ENCODE results near the gene KIRREL1.

The KIRREL1 gene

GRCh38 chr1:158016651-158017335 lies 23.3 kb downstream of the KIRREL1 start:
- Histone ChIP-seq H3K27ac (no peak overlapping the region), H3K36me3 (no peaks in the 10 kb centered on the region), H3K4me3 (ENCODE audit: low read depth in 1 of 2, low read length in 1 of 2) (no peak overlapping the region), H3K4me1 (ENCODE audit: control insufficient read depth in 1 of 2, insufficient read depth in 1 of 2, low read depth in 1 of 2, low read length in 1 of 2) (no peaks in the 10 kb centered on the region), H3K27me3 (peaks cover 9% of the 10 kb centered on the region), H3K9me3 (no peaks in the 10 kb centered on the region)
- no peak for TF ChIP-seq CTCF (IDR thresholded peaks at IDR 0.05)

GRCh38 chr1:158017800-158018595 lies 24.6 kb downstream of the KIRREL1 start:
- Histone ChIP-seq H3K9me3 (no peaks in the 10 kb centered on the region), H3K36me3 (no peaks in the 10 kb centered on the region), H3K4me1 (ENCODE audit: control insufficient read depth in 1 of 2, insufficient read depth in 1 of 2, low read depth in 1 of 2, low read length in 1 of 2) (no peaks in the 10 kb centered on the region), H3K27ac (no peak overlapping the region), H3K4me3 (ENCODE audit: low read depth in 1 of 2, low read length in 1 of 2) (no peak overlapping the region), H3K27me3 (peaks cover 9% of the 10 kb centered on the region)
- no peak for TF ChIP-seq CTCF (IDR thresholded peaks at IDR 0.05)

- Histone ChIP-seq H3K4me1 (ENCODE audit: control insufficient read depth in 1 of 2, insufficient read depth in 1 of 2, low read depth in 1 of 2, low read length in 1 of 2) (no peaks in the 10 kb centered on the region), H3K4me3 (ENCODE audit: low read depth in 1 of 2, low read length in 1 of 2) (no peak overlapping the region), H3K9me3 (no peaks in the 10 kb centered on the region), H3K27ac (no peak overlapping the region), H3K27me3 (peaks cover 9% of the 10 kb centered on the region), H3K36me3 (no peaks in the 10 kb centered on the region)
- no peak for TF ChIP-seq CTCF (IDR thresholded peaks at IDR 0.05)
These were observed 25.9 kb downstream of the KIRREL1 start for GRCh38 chr1:158019171-158019868.

- Histone ChIP-seq H3K4me1 (ENCODE audit: control insufficient read depth in 1 of 2, insufficient read depth in 1 of 2, low read depth in 1 of 2, low read length in 1 of 2) (no peaks in the 10 kb centered on the region), H3K27me3 (peaks cover 1% of the 10 kb centered on the region), H3K4me3 (ENCODE audit: low read depth in 1 of 2, low read length in 1 of 2) (no peak overlapping the region), H3K9me3 (no peaks in the 10 kb centered on the region), H3K27ac (no peak overlapping the region), H3K36me3 (no peaks in the 10 kb centered on the region)
- TF ChIP-seq CTCF (IDR thresholded peaks at IDR 0.05) = no peak
These were observed 26.9 kb downstream of the KIRREL1 start for GRCh38 chr1:158020259-158020885.

- no peak overlapping the region for H3K4me3 ChIP-seq (ENCODE audit: low read depth in 1 of 2, low read length in 1 of 2)
- no peaks in the 10 kb centered on the region for H3K9me3 ChIP-seq
- H3K27me3 ChIP-seq = no peaks in the 10 kb centered on the region
- no peaks in the 10 kb centered on the region for H3K36me3 ChIP-seq
- no peak overlapping the region for H3K27ac ChIP-seq
- no peaks in the 10 kb centered on the region for H3K4me1 ChIP-seq (ENCODE audit: control insufficient read depth in 1 of 2, insufficient read depth in 1 of 2, low read depth in 1 of 2, low read length in 1 of 2)
- no peak for TF ChIP-seq CTCF (IDR thresholded peaks at IDR 0.05)
These were observed 27.6 kb downstream of the KIRREL1 start for GRCh38 chr1:158020886-158021620.

Data from neutrophil (primary cell).